HG03108 (cell line): ENCODE results near the gene HAUS5.

Experiments
- ATAC-seq: cut with Tn5 transposase; IDR thresholded peaks from one replicate; pipeline ENCODE4 v1.9.1; 2021; ENCODE audit warnings: moderate library complexity; ENCODE audit not compliant: unreplicated experiment

The HAUS5 gene

DNA sequence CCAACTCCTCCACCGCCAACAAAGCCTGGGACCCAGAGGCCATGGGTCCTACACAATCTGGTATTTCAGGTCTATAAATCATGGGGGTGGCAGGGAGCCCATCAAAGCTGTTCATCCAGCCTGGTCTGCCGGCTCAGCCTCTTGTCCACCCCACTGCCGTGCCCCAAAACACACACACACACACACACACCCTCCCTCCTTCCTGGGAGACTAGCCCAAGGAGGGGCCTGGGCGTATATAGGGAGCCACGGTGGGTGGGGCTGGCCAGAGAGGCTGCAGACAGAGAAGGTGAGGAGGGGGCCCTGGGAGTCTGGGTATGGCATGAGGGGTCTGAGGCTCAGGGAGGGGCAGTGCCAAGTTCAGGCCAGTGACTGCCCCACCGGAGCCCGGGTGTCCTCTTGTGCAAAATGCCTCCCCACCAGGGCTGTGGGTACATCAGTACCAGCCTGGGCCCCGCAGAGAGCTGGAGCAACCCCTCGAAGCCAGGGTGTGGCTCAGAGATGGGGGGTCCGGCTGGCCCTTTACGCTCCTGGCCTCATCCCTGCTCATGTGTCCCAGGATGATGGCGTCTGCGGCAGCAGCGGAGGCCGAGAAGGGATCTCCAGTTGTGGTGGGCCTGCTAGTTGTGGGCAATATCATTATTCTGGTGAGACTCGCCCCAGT, 53.8 kb downstream of the HAUS5 start, which contains the start of gene UPK1A:
TSS of gene UPK1A (plus strand) at position 267 of the 663 bp plus-strand sequence. CDS start at position 563, 296 bp downstream.
- ATAC-seq: no peak

DNA sequence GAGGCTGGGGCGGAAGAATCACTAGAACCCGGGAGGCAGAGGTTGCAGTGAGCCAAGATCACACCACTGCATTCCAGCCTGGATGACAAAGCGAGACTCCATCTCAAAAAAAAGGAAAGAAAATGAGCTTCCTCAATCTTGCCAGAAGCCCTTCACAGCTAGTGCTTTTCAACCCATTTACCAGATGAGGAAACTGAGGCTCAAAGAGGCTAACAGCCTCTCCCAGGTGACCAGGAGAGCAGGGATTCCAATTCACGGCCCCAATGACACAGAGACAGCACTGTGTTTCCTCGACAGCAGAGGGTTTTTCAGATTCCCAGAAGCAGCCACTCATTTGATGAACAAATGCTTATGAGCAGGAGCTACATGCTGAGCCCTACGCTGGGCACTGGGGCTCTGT, 57.0 kb downstream of the HAUS5 start:
- no peak for ATAC-seq

DNA sequence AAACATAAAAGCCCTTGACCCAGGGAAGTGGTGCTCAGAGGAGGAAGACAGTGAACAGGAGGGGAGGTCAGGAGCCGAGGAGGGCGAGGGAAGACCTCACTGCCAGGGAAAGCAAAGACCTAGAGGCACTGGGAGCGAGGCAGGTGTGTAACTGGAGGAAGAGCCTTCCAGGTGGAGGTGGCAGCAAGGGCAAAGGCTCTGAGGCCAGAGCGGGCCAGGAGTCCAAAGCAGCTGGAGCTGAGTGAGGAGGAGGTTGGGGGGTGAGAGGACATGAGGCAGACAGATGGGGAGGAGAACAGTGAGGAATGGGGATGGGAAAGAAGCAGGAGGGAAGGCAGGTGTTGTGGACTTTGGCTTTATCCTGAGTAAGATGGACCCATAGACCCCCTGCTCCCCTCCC, 57.4 kb downstream of the HAUS5 start:
- ATAC-seq: no peak

DNA sequence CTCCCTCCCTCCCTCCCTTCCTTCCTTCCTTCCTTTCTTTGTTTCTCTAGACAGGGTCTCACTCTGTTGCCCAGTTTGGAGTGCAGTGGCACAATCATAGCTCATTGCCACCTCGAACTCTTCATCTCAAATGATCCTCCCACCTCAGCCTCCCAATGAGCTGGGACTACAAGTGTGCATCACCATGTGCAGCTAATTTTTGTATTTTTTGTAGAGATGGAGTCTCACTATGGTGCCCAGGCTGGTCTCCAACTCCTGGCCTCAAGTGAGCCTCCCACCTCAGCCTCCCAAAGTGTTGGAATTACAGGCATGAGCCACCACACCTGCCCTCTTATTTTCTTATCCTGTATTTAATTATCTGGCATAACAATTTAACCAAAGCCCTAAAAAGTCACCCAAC, 58.2 kb downstream of the HAUS5 start:
- no peak for ATAC-seq

DNA sequence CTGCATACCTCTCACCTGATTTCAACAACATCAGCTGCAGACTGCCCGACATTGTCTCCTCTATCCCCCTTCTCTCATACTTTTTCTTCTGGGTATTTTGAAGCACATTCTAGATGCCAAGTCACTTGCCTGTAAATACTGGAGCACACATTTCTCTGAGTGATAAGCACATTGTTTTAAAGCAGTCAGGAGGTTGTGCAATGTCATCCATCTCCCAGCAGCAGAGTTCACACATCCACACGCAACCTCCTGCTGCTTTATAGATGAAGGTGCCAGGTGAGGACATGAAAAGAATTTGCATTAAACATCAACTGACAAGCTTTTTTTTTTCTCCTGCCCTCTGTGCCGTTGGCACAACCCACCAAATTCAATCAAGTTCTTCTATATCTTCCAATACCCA, 59.3 kb downstream of the HAUS5 start:
- no peak for ATAC-seq

DNA sequence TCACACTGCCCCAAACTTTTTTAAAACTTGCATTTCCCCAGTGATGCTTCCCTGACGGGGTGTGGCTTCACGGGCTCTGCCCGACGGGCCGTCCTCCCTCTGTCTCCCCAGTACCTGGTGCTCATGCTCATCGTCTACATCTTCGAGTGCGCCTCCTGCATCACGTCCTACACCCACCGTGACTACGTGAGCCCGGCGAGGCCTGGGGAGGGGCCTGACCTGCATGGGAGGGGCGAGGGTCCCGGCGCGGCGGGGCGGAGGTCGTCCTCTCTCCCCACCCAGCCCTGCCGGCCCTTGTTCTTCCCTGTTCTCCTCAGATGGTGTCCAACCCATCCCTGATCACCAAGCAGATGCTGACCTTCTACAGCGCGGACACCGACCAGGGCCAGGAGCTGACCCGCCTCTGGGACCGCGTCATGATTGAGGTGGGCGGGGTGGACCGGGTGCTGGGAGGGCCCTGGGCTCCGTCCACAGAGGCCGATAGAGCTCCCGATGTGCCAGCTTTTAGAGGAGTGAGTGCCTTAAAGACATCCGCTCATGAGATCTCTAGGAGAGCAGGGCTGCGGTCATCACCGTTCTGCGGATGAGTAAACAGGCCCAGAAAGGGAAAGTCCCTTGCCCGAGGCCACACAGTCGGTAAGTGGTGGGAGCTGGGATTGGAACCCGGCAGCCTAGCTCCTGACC, 60.7 kb downstream of the HAUS5 start:
- ATAC-seq: no peak
